HFF-Myc (cell line): ENCODE results near the gene ELMO1.

Experiments used
- DNase-seq: peaks from one replicate; pipeline ENCODE4 v3.0.0-alpha.2; 2011; ENCODE audit warnings: low read depth; ENCODE audit errors: extremely low read depth
- H3K4me3 ChIP-seq: replicated peaks from 2 replicates; pipeline ENCODE4 v1.5.1; 2011; ENCODE audit warnings: low read depth, mild to moderate bottlenecking, control low read depth, low read length
- CTCF ChIP-seq: IDR thresholded peaks from 2 replicates; pipeline ENCODE4 v1.5.1; 2012; ENCODE audit warnings: mild to moderate bottlenecking, low read depth, low read length, control low read depth; ENCODE audit errors: missing control alignments

The ELMO1 gene

GRCh38 chr7:36809510-36809909 is 639.2 kb downstream of the ELMO1 start:
- TF ChIP-seq CTCF, result no peak
- no peak for DNase-seq
- no peak overlapping the region for H3K4me3 ChIP-seq

- TF ChIP-seq CTCF, result no peak
- DNase-seq, result no peak
- H3K4me3 ChIP-seq, result no peak overlapping the region
Measured at GRCh38 chr7:36809086-36809485, 639.6 kb downstream of the ELMO1 start.

GRCh38 chr7:36806891-36807290 is 641.8 kb downstream of the ELMO1 start:
- no peak for TF ChIP-seq CTCF
- DNase-seq, result no peak
- H3K4me3 ChIP-seq, result no peak overlapping the region
